Neural cell (in vitro differentiated cells): Measurements from ENCODE around the gene CCDC15. TPM values are rescaled to one million over a fixed set of nuclear protein-coding genes. Genes with fewer than 3 reads are reported as not detected.

ENCODE experiments used
- H2AFZ ChIP-seq: fragments of 200-600, 300-800 bp; sonication (generic), shearing (Covaris generic); 2 replicates; pipeline ENCODE4 v1.6.0; 2014; ENCODE audit warnings: low read depth, mild to moderate bottlenecking, antibody characterized with exemption, low read length, moderate library complexity
- H3F3A ChIP-seq: fragments of 200-600 bp; shearing (Covaris generic); 2 replicates; pipeline ENCODE4 v1.6.1; 2016; ENCODE audit warnings: mild to moderate bottlenecking, moderate library complexity, mixed read lengths, antibody characterized with exemption, low read length; ENCODE audit not compliant: insufficient read depth, poor library complexity, severe bottlenecking
- H3K27ac ChIP-seq: fragments of 200-600, 300-800 bp; sonication (generic), shearing (Covaris generic); 2 replicates; pipeline ENCODE4 v1.5.1; 2014; ENCODE audit warnings: mild to moderate bottlenecking, low read length, moderate library complexity
- H3K27me3 ChIP-seq: fragments of 300-800, 200-600 bp; sonication (generic), shearing (Covaris generic); 2 replicates; pipeline ENCODE4 v1.6.0; 2014; ENCODE audit warnings: mild to moderate bottlenecking, low read depth, low read length, moderate library complexity; ENCODE audit not compliant: insufficient read depth
- H3K36me3 ChIP-seq: fragments of 300-800, 200-600 bp; sonication (generic), shearing (Covaris generic); 2 replicates; pipeline ENCODE4 v1.5.1; 2014; ENCODE audit warnings: mild to moderate bottlenecking, antibody characterized with exemption, low read length, moderate library complexity; ENCODE audit not compliant: insufficient read depth
- H3K4me2 ChIP-seq: fragments of 300-800, 200-600 bp; sonication (generic), shearing (Covaris generic); 2 replicates; pipeline ENCODE4 v1.6.0; 2014; ENCODE audit warnings: mild to moderate bottlenecking, low read length
- H3K4me3 ChIP-seq: fragments of 300-800, 200-600 bp; sonication (generic), shearing (Covaris generic); 2 replicates; pipeline ENCODE4 v1.5.1; 2014; ENCODE audit warnings: mild to moderate bottlenecking, low read length, moderate library complexity
- H3K79me2 ChIP-seq: fragments of 200-600 bp; shearing (Covaris generic); replicated peaks from 2 replicates; pipeline ENCODE4 v1.6.0; 2014; ENCODE audit warnings: mild to moderate bottlenecking, low read length, moderate library complexity; ENCODE audit not compliant: insufficient read depth
- H3K9ac ChIP-seq: fragments of 300-800, 200-600 bp; sonication (generic), shearing (Covaris generic); 2 replicates; pipeline ENCODE4 v1.6.1; 2016; ENCODE audit warnings: mild to moderate bottlenecking, low read length, mixed read lengths
- H3K9me2 ChIP-seq: fragments of 200-600 bp; shearing (Covaris generic); 2 replicates; pipeline ENCODE4 v1.6.1; 2016; ENCODE audit warnings: mild to moderate bottlenecking, low read length, mixed read lengths; ENCODE audit not compliant: insufficient read depth
- H3K9me3 ChIP-seq: fragments of 200-600, 300-800 bp; sonication (generic), shearing (Covaris generic); 2 replicates; pipeline ENCODE4 v1.6.1; 2016; ENCODE audit warnings: mild to moderate bottlenecking, mixed run types, low read length, moderate library complexity, mixed read lengths
- H4K20me1 ChIP-seq: fragments of 200-600 bp; shearing (Covaris generic); 2 replicates; pipeline ENCODE4 v1.6.1; 2016; ENCODE audit warnings: mild to moderate bottlenecking, mixed run types; ENCODE audit not compliant: insufficient read depth
- CTCF ChIP-seq: fragments of 450-650 bp; IDR thresholded peaks from 2 replicates; pipeline ENCODE4 v1.5.1; 2014; ENCODE audit warnings: antibody characterized with exemption, mild to moderate bottlenecking, moderate library complexity; ENCODE audit not compliant: poor library complexity, severe bottlenecking
- EP300 ChIP-seq: fragments of 450-650 bp; conservative IDR thresholded peaks from 2 replicates; pipeline ENCODE4 v1.6.1; 2014; ENCODE audit warnings: antibody characterized with exemption, mild to moderate bottlenecking, moderate library complexity; ENCODE audit not compliant: poor library complexity, severe bottlenecking
- EZH2 ChIP-seq: fragments of 200-600, 300-800 bp; shearing (Covaris generic), sonication (generic); IDR thresholded peaks from 2 replicates; pipeline ENCODE4 v1.6.1; 2014; ENCODE audit warnings: antibody characterized with exemption, low read length, borderline replicate concordance, mild to moderate bottlenecking; ENCODE audit not compliant: insufficient read depth, poor library complexity, severe bottlenecking
- MXI1 ChIP-seq: fragments of 450-650 bp; conservative IDR thresholded peaks from 2 replicates; pipeline ENCODE4 v1.6.1; 2014; ENCODE audit warnings: antibody characterized with exemption, mild to moderate bottlenecking; ENCODE audit not compliant: poor library complexity, severe bottlenecking
- POLR2AphosphoS5 ChIP-seq: IDR thresholded peaks from 2 replicates; pipeline ENCODE4 v1.6.1; 2012
- RAD21 ChIP-seq: fragments of 450-650 bp; conservative IDR thresholded peaks from 2 replicates; pipeline ENCODE4 v1.6.1; 2014; ENCODE audit warnings: antibody characterized with exemption, mild to moderate bottlenecking, moderate library complexity
- SMC3 ChIP-seq: fragments of 450-650 bp; conservative IDR thresholded peaks from 2 replicates; pipeline ENCODE4 v1.6.1; 2014; ENCODE audit warnings: antibody characterized with exemption, mild to moderate bottlenecking, moderate library complexity; ENCODE audit not compliant: poor library complexity
- TAF1 ChIP-seq: IDR thresholded peaks from 2 replicates; pipeline ENCODE4 v1.6.1; 2012; ENCODE audit warnings: low read depth
- polyA plus RNA-seq: library from polyadenylated mRNA; depleted of rRNA; stranded (reverse); fragments of >200 nt; gene quantifications from 2 replicates; pipeline ENCODE4 v1.2.3, GENCODE V29; 2014
- TF ChIP-seq, protein P1 (sequence below): IDR thresholded peaks from 2 replicates; pipeline ENCODE4 v1.6.1; 2012; ENCODE audit warnings: borderline replicate concordance

CCDC15 gene
- polyA plus RNA-seq, 1 donor from 2014 or later: 2.5 TPM

GRCh38 chr11:125020342-125020741 is 66.3 kb downstream of the CCDC15 start:
- Histone ChIP-seq H3K9me2 (no peaks in the 10 kb centered on the region), H3K4me3 (no peak overlapping the region), H3K9me3 (no peaks in the 10 kb centered on the region), H3K36me3 (no peaks in the 10 kb centered on the region), H3K27ac (no peak overlapping the region), H3K79me2 (no peaks in the 10 kb centered on the region), H3K27me3 (no peaks in the 10 kb centered on the region), H3F3A (no peaks in the 10 kb centered on the region), H3K9ac (no peak overlapping the region), H3K4me2 (no peak overlapping the region), H4K20me1 (no peaks in the 10 kb centered on the region), H2AFZ (no peak overlapping the region)
- TF ChIP-seq SMC3: no peak
- no peak for TF ChIP-seq EZH2
- TF ChIP-seq MXI1: no peak
- no peak for TF ChIP-seq TAF1
- TF ChIP-seq, protein P1, sequence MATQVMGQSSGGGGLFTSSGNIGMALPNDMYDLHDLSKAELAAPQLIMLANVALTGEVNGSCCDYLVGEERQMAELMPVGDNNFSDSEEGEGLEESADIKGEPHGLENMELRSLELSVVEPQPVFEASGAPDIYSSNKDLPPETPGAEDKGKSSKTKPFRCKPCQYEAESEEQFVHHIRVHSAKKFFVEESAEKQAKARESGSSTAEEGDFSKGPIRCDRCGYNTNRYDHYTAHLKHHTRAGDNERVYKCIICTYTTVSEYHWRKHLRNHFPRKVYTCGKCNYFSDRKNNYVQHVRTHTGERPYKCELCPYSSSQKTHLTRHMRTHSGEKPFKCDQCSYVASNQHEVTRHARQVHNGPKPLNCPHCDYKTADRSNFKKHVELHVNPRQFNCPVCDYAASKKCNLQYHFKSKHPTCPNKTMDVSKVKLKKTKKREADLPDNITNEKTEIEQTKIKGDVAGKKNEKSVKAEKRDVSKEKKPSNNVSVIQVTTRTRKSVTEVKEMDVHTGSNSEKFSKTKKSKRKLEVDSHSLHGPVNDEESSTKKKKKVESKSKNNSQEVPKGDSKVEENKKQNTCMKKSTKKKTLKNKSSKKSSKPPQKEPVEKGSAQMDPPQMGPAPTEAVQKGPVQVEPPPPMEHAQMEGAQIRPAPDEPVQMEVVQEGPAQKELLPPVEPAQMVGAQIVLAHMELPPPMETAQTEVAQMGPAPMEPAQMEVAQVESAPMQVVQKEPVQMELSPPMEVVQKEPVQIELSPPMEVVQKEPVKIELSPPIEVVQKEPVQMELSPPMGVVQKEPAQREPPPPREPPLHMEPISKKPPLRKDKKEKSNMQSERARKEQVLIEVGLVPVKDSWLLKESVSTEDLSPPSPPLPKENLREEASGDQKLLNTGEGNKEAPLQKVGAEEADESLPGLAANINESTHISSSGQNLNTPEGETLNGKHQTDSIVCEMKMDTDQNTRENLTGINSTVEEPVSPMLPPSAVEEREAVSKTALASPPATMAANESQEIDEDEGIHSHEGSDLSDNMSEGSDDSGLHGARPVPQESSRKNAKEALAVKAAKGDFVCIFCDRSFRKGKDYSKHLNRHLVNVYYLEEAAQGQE: no peak
- no peak for TF ChIP-seq RAD21
- no peak for TF ChIP-seq POLR2AphosphoS5
- no peak for TF ChIP-seq EP300
- no peak for TF ChIP-seq CTCF

- H3K4me3 ChIP-seq: no peak overlapping the region
- H3K27me3 ChIP-seq: no peaks in the 10 kb centered on the region
- H2AFZ ChIP-seq: no peak overlapping the region
- no peaks in the 10 kb centered on the region for H3K79me2 ChIP-seq
- H3K9ac ChIP-seq: no peak overlapping the region
- H3K9me2 ChIP-seq: no peaks in the 10 kb centered on the region
- H3K27ac ChIP-seq: no peak overlapping the region
- H3K9me3 ChIP-seq: no peaks in the 10 kb centered on the region
- H3K4me2 ChIP-seq: no peak overlapping the region
- H4K20me1 ChIP-seq: no peaks in the 10 kb centered on the region
- TF ChIP-seq MXI1 (no peak), POLR2AphosphoS5 (no peak), RAD21 (no peak), CTCF (no peak), TAF1 (no peak), SMC3 (no peak), EZH2 (no peak), EP300 (no peak)
- TF ChIP-seq, protein P1: no peak
- no peaks in the 10 kb centered on the region for H3F3A ChIP-seq
- no peaks in the 10 kb centered on the region for H3K36me3 ChIP-seq
Measured at GRCh38 chr11:125022551-125022950, 68.5 kb downstream of the CCDC15 start.
